ENCODE measurements around the gene SDF2.

Gene SDF2

GRCh38 chr17:28700278-28700677 lies 38.6 kb upstream of the SDF2 start:
- TF ChIP-seq ZNF8 (CRISPR knock-in tag; IDR thresholded peaks at IDR 0.05), result no peak
- no peak for ATAC-seq

DNA sequence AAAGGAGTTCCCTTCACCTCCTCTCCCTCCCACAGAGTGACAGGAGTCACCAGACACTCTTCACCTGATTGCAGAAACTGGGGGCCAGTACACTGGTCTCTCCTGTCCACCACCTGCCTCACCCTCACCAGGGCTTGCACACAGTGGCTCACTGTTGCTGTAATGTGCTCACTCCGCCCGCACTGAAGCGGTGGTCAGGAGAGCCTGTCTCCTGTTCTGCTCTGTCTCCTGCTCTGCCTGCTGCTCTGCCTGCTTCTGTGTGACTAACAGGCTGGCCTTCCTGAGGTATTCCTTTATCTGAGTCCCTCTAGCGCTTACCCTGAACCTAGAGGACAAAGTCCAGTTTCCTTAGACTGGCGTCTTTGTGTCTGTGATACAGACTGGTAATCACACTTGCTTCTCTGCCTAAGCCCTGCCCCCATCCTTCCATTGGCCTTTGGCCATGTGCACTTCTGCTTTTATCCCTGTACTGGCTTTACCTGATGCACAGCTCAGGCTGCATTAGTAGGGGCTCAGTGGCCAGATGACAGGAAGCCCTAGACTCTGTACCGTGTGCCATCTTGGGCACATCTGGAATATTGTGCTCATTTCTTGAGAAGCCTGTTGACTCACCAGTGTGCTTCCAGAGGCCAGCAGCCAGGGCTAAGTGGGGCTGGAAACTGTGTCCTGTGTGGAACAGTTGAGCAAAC lies 36.7 kb upstream of the SDF2 start:
- TF ChIP-seq PPARA (CRISPR knock-in tag; IDR thresholded peaks at IDR 0.05; ENCODE audit: borderline replicate concordance), result no peak
- TF ChIP-seq, protein P1, sequence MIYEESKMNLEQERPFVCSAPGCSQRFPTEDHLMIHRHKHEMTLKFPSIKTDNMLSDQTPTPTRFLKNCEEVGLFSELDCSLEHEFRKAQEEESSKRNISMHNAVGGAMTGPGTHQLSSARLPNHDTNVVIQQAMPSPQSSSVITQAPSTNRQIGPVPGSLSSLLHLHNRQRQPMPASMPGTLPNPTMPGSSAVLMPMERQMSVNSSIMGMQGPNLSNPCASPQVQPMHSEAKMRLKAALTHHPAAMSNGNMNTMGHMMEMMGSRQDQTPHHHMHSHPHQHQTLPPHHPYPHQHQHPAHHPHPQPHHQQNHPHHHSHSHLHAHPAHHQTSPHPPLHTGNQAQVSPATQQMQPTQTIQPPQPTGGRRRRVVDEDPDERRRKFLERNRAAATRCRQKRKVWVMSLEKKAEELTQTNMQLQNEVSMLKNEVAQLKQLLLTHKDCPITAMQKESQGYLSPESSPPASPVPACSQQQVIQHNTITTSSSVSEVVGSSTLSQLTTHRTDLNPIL (CRISPR knock-in tag; IDR thresholded peaks at IDR 0.05; ENCODE audit: low read depth), result no peak
- TF ChIP-seq, protein P2, sequence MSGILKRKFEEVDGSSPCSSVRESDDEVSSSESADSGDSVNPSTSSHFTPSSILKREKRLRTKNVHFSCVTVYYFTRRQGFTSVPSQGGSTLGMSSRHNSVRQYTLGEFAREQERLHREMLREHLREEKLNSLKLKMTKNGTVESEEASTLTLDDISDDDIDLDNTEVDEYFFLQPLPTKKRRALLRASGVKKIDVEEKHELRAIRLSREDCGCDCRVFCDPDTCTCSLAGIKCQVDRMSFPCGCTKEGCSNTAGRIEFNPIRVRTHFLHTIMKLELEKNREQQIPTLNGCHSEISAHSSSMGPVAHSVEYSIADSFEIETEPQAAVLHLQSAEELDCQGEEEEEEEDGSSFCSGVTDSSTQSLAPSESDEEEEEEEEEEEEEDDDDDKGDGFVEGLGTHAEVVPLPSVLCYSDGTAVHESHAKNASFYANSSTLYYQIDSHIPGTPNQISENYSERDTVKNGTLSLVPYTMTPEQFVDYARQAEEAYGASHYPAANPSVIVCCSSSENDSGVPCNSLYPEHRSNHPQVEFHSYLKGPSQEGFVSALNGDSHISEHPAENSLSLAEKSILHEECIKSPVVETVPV (CRISPR knock-in tag; IDR thresholded peaks at IDR 0.05), result no peak
- no peak for TF ChIP-seq ZFP3 (CRISPR knock-in tag; IDR thresholded peaks at IDR 0.05)
- no peak for TF ChIP-seq PATZ1 (CRISPR knock-in tag; IDR thresholded peaks at IDR 0.05; ENCODE audit: borderline replicate concordance)
- TF ChIP-seq ISL1 (CRISPR knock-in tag; IDR thresholded peaks at IDR 0.05), result no peak
- no peak for TF ChIP-seq GLIS3 (CRISPR knock-in tag; IDR thresholded peaks at IDR 0.05)
- no peak for TF ChIP-seq TOX (CRISPR knock-in tag; IDR thresholded peaks at IDR 0.05; ENCODE audit: borderline replicate concordance)
- no peak for TF ChIP-seq BACH2 (CRISPR knock-in tag; IDR thresholded peaks at IDR 0.05; ENCODE audit: borderline replicate concordance)
- ATAC-seq, result no peak

GRCh38 chr17:28693869-28694268 lies 32.2 kb upstream of the SDF2 start:
- no peak for ATAC-seq
- TF ChIP-seq ZFP3 (CRISPR knock-in tag; IDR thresholded peaks at IDR 0.05), result no peak
- TF ChIP-seq TOX (CRISPR knock-in tag; IDR thresholded peaks at IDR 0.05; ENCODE audit: borderline replicate concordance), result no peak
- TF ChIP-seq, protein P2 (CRISPR knock-in tag; IDR thresholded peaks at IDR 0.05), result no peak
- TF ChIP-seq ZFP30 (CRISPR knock-in tag; IDR thresholded peaks at IDR 0.05), result no peak
- TF ChIP-seq ZNF70 (CRISPR knock-in tag; IDR thresholded peaks at IDR 0.05), result no peak
- no peak for TF ChIP-seq SNAI2 (CRISPR knock-in tag; IDR thresholded peaks at IDR 0.05)
- no peak for TF ChIP-seq ZNF8 (CRISPR knock-in tag; IDR thresholded peaks at IDR 0.05)
- TF ChIP-seq CSDC2 (CRISPR knock-in tag; IDR thresholded peaks at IDR 0.05), result no peak

GRCh38 chr17:28689011-28689410 lies 27.3 kb upstream of the SDF2 start:
- no peak for ATAC-seq
- TF ChIP-seq ZNF565 (CRISPR knock-in tag; conservative IDR thresholded peaks at IDR 0.05; ENCODE audit: low read depth) (no peak), TCF4 (CRISPR knock-in tag; IDR thresholded peaks at IDR 0.05; ENCODE audit: borderline replicate concordance) (no peak), ZNF70 (CRISPR knock-in tag; IDR thresholded peaks at IDR 0.05) (no peak), PATZ1 (CRISPR knock-in tag; IDR thresholded peaks at IDR 0.05; ENCODE audit: borderline replicate concordance) (no peak), PPARA (CRISPR knock-in tag; IDR thresholded peaks at IDR 0.05; ENCODE audit: borderline replicate concordance) (no peak), ZC3H10 (CRISPR knock-in tag; IDR thresholded peaks at IDR 0.05) (no peak), ZFP3 (CRISPR knock-in tag; IDR thresholded peaks at IDR 0.05) (no peak), CSDC2 (CRISPR knock-in tag; IDR thresholded peaks at IDR 0.05) (no peak), ZNF8 (CRISPR knock-in tag; IDR thresholded peaks at IDR 0.05) (no peak), ARNTL (CRISPR knock-in tag; IDR thresholded peaks at IDR 0.05; ENCODE audit: borderline replicate concordance, low read depth) (no peak), SNAI2 (CRISPR knock-in tag; IDR thresholded peaks at IDR 0.05) (no peak)
- TF ChIP-seq, protein P3, sequence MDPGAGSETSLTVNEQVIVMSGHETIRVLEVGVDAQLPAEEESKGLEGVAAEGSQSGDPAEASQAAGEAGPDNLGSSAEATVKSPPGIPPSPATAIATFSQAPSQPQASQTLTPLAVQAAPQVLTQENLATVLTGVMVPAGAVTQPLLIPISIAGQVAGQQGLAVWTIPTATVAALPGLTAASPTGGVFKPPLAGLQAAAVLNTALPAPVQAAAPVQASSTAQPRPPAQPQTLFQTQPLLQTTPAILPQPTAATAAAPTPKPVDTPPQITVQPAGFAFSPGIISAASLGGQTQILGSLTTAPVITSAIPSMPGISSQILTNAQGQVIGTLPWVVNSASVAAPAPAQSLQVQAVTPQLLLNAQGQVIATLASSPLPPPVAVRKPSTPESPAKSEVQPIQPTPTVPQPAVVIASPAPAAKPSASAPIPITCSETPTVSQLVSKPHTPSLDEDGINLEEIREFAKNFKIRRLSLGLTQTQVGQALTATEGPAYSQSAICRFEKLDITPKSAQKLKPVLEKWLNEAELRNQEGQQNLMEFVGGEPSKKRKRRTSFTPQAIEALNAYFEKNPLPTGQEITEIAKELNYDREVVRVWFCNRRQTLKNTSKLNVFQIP (CRISPR knock-in tag; IDR thresholded peaks at IDR 0.05; ENCODE audit: borderline replicate concordance, low read depth), result no peak
- TF ChIP-seq, protein P4, sequence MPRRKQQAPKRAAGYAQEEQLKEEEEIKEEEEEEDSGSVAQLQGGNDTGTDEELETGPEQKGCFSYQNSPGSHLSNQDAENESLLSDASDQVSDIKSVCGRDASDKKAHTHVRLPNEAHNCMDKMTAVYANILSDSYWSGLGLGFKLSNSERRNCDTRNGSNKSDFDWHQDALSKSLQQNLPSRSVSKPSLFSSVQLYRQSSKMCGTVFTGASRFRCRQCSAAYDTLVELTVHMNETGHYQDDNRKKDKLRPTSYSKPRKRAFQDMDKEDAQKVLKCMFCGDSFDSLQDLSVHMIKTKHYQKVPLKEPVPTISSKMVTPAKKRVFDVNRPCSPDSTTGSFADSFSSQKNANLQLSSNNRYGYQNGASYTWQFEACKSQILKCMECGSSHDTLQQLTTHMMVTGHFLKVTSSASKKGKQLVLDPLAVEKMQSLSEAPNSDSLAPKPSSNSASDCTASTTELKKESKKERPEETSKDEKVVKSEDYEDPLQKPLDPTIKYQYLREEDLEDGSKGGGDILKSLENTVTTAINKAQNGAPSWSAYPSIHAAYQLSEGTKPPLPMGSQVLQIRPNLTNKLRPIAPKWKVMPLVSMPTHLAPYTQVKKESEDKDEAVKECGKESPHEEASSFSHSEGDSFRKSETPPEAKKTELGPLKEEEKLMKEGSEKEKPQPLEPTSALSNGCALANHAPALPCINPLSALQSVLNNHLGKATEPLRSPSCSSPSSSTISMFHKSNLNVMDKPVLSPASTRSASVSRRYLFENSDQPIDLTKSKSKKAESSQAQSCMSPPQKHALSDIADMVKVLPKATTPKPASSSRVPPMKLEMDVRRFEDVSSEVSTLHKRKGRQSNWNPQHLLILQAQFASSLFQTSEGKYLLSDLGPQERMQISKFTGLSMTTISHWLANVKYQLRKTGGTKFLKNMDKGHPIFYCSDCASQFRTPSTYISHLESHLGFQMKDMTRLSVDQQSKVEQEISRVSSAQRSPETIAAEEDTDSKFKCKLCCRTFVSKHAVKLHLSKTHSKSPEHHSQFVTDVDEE (CRISPR knock-in tag; IDR thresholded peaks at IDR 0.05), result no peak
- TF ChIP-seq, protein P1 (CRISPR knock-in tag; IDR thresholded peaks at IDR 0.05; ENCODE audit: low read depth), result no peak
